C4-2B (cell line): Measurements from ENCODE around the gene RNF144B.

Experiments used
- CTCF ChIP-seq: fragments of 450-650 bp; conservative IDR thresholded peaks from 2 replicates; pipeline ENCODE4 v1.5.1; 2017; ENCODE audit warnings: mild to moderate bottlenecking
- ZFX ChIP-seq: fragments of 450-650 bp; IDR thresholded peaks from 2 replicates; pipeline ENCODE4 v1.6.1; 2017

GRCh38 chr6:18468503-18468843 lies 81.3 kb downstream of the RNF144B start:
- TF ChIP-seq CTCF (no peak), ZFX (no peak)
